Measurements from ENCODE around the gene SLC26A11.
A peak's percentile ranks its signal among the peaks of the same experiment; 100 is the strongest.
"Not testable (repeated sequence)": the region's sequence is repeated elsewhere in the genome, so short reads cannot be mapped to it uniquely, and the experiment has no call there.

The SLC26A11 gene

DNA sequence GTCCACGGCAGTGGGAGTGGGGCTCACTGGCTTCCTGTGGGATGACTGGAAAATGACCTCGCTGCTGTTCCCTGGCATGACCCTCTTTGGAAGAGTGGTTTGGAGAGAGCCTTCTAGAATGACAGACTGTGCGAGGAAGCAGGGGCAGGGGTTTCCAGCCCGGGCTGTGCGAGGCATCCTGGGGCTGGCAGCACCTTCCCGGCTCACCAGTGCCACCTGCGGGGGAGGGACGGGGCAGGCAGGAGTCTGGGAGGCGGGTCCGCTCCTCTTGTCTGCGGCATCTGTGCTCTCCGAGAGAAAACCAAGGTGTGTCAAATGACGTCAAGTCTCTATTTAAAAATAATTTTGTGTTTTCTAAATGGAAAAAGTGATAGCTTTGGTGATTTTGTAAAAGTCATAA lies 32.6 kb downstream of the SLC26A11 start:
- H3K4me3 ChIP-seq (ENCODE audit: control insufficient read depth, low read depth, low read length) = no peak overlapping the region
- TF ChIP-seq, protein P1, sequence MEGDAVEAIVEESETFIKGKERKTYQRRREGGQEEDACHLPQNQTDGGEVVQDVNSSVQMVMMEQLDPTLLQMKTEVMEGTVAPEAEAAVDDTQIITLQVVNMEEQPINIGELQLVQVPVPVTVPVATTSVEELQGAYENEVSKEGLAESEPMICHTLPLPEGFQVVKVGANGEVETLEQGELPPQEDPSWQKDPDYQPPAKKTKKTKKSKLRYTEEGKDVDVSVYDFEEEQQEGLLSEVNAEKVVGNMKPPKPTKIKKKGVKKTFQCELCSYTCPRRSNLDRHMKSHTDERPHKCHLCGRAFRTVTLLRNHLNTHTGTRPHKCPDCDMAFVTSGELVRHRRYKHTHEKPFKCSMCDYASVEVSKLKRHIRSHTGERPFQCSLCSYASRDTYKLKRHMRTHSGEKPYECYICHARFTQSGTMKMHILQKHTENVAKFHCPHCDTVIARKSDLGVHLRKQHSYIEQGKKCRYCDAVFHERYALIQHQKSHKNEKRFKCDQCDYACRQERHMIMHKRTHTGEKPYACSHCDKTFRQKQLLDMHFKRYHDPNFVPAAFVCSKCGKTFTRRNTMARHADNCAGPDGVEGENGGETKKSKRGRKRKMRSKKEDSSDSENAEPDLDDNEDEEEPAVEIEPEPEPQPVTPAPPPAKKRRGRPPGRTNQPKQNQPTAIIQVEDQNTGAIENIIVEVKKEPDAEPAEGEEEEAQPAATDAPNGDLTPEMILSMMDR (conservative IDR thresholded peaks at IDR 0.05; ENCODE audit: control insufficient read depth, insufficient read depth, low read depth, low read length) = no peak
- DNase-seq (ENCODE audit: low read depth) = no peak

DNA sequence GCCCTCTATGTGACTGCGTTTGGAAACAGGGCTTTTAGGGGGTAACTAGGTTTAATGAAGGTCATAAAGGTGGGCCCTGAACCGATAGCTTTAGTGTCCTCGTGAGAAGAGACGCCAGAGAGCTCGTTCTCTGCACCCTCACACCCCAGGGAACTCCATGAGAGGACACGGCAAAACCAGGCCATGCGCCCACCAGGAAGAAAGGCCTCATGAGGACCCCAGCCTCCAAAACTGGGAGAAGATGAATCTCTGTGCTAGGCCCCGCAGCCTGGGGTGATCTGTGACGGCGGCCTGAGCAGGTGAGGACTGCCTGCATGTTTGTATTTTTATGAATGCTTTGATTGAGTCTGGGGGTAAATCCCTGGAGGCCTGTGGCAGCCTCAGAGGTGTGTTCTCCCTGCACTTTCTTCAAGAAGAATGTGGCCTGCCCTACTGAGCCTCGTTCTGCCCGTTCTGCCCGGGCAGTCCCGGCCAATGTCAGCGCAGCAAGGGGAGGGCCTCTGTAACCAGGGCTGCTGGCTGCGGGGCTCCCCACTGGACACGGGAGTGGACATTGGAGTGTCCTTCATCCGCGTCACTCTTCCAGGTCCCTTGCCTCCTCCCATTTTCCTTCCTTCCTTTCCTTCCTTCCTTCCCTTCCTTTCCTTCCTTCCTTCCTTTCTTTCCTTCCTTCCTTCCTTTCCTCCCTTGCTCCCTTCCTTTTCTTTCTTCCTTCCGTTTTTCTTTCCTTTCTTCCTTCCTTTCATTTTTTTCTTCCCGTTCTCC lies 33.6 kb downstream of the SLC26A11 start:
- TF ChIP-seq, protein P1 (conservative IDR thresholded peaks at IDR 0.05; ENCODE audit: control insufficient read depth, insufficient read depth, low read depth, low read length) = no peak
- no peak for DNase-seq (ENCODE audit: low read depth)
- H3K4me3 ChIP-seq (ENCODE audit: control insufficient read depth, low read depth, low read length) = no peak overlapping the region

DNA sequence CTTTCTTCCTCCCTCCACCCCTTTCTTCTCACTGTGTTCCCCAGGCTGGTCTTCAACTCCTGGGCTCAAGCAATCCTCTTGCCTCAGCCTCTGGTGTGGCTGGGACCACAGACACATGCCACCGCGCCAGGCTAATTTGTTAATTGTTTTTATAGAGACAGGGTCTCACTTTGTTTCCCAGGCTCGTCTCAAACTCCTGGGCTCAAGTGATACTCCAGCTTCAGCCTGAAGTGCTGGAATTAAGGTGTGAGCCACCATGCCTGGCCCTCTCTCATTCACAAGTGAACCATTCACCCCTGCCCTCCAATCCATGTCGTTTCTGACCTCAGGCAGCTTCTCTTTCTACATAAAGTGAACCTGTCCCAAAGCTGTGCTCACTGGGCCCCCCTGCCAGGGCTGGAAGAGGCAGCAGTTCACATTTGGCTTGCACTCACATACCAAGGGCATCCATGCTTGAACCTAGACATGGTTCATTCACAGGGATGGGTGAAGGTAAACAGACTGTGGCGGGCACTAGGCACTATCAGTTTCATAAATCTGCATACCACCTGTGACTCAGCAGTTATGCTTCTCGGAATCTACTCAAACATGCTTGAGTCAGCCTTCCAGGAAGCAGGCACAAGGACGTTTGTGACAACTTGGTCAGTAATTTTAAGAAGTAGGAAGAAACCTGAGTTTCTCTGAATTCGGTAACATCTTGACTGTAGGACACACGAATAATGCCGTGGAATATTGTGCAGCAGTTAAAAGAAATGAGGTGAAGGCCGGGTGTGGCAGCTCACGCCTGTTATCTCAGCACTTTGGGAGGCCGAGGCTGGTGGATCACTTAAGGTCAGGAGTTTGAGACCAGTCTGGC lies 34.4 kb downstream of the SLC26A11 start:
- TF ChIP-seq, protein P1 (conservative IDR thresholded peaks at IDR 0.05; ENCODE audit: control insufficient read depth, insufficient read depth, low read depth, low read length) = no peak
- no peak overlapping the region for H3K4me3 ChIP-seq (ENCODE audit: control insufficient read depth, low read depth, low read length)
- peak; percentile 88 for DNase-seq (ENCODE audit: low read depth)

DNA sequence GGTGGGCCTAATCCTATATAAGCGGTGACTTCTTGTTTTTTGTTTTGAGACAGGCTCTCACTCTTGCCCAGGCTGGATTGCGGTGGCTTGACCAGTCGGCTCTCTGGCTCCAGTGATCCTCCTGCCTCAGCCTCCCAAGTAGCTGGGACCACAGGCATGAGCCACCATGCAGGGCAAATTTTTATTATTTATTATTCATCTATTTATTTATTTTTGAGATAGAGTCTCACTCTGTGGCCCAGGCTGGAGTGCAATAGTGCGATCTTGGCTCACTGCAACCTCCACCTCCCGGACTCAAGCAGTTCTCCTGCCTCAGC lies 35.8 kb downstream of the SLC26A11 start:
- TF ChIP-seq, protein P1 (conservative IDR thresholded peaks at IDR 0.05; ENCODE audit: control insufficient read depth, insufficient read depth, low read depth, low read length) = no peak
- no peak overlapping the region for H3K4me3 ChIP-seq (ENCODE audit: control insufficient read depth, low read depth, low read length)
- DNase-seq (ENCODE audit: low read depth) = no peak

DNA sequence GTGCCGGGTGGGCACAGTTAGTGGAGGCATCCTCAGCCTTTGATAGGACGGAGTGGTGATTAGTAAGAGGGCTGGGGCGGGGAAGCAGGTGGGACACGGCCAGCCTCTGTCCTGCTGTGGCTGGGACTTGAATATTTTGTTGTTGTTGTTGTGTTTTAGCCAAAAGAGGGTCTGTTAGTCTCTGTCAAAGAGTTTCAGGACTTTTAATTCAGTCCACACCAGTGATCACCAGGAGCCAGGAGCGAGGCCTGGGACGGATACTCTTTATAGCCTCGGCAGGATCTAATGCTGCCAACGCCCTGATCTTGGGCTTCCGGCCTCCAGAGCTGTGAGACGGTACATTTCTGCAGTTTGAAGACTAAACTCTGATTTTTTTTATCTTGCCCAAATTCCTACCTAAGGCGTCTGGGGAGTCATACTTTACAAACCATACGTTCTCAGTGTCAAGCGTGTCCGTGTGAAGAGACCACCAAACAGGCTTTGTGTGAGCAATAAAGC lies 37.5 kb downstream of the SLC26A11 start:
- no peak for DNase-seq (ENCODE audit: low read depth)
- TF ChIP-seq, protein P1 (conservative IDR thresholded peaks at IDR 0.05; ENCODE audit: control insufficient read depth, insufficient read depth, low read depth, low read length) = no peak
- H3K4me3 ChIP-seq (ENCODE audit: control insufficient read depth, low read depth, low read length) = no peak overlapping the region

DNA sequence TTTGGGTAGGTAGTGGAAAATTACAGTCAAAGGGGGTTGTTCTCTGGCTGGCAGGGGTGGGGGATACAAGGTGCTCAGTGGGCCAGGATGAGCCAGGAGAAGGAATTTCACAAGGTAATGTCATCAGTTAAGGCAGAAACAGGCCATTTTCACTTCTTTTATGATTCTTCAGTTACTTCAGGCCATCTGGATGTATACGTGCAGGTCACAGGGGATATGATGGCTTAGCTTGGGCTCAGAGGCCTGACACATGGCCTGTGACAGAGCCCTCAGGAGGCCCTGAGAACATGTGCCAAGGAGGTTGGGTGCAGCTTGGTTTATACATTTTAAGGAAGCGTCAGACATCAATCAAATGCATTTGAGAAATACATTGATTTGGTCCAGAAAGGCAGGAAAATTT lies 38.1 kb downstream of the SLC26A11 start:
- DNase-seq (ENCODE audit: low read depth); H3K4me3 ChIP-seq (ENCODE audit: control insufficient read depth, low read depth, low read length): not testable (repeated sequence)

DNA sequence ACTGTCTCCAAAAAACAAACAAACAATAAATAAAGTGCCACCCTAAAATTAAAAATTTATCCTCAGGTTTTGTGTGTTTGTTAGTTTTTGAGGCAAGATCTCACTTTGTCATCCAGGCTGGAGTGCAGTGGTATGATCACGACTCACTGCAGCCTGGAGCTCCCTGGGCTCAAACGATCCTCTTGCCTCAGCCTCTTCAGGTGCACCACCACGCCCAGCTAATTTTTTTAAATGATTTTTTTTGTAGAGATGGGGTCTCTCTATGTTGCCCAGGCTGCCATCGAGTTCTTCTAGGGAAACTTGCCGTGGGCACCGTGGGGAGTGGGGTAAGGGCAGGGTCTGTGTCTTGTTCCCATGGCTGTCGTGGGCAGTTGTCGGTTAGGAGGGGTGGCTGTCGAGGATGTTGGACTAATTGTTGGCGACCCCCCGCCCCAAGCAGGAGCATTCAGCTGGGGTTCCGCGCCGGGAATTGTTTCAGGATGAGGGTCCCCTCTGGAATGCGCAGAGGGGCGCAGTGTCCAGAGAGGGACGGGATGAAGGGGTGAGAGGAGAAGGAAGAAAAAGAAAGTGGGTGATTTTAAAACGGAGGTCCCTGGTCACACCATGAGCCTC lies 39.3 kb downstream of the SLC26A11 start:
- no peak for DNase-seq (ENCODE audit: low read depth)
- H3K4me3 ChIP-seq (ENCODE audit: control insufficient read depth, low read depth, low read length) = peak overlapping the region; percentile 42
- TF ChIP-seq, protein P1 (conservative IDR thresholded peaks at IDR 0.05; ENCODE audit: control insufficient read depth, insufficient read depth, low read depth, low read length) = no peak
